GM19438 (cell line): ENCODE data around the gene BTBD2.
"Not testable (repeated sequence)": the region's sequence is repeated elsewhere in the genome, so short reads cannot be mapped to it uniquely, and the experiment has no call there.

Experiments
- ATAC-seq: cut with Tn5 transposase; IDR thresholded peaks from one replicate; pipeline ENCODE4 v1.9.1; 2021; ENCODE audit warnings: low read depth; ENCODE audit not compliant: unreplicated experiment

Gene BTBD2

DNA sequence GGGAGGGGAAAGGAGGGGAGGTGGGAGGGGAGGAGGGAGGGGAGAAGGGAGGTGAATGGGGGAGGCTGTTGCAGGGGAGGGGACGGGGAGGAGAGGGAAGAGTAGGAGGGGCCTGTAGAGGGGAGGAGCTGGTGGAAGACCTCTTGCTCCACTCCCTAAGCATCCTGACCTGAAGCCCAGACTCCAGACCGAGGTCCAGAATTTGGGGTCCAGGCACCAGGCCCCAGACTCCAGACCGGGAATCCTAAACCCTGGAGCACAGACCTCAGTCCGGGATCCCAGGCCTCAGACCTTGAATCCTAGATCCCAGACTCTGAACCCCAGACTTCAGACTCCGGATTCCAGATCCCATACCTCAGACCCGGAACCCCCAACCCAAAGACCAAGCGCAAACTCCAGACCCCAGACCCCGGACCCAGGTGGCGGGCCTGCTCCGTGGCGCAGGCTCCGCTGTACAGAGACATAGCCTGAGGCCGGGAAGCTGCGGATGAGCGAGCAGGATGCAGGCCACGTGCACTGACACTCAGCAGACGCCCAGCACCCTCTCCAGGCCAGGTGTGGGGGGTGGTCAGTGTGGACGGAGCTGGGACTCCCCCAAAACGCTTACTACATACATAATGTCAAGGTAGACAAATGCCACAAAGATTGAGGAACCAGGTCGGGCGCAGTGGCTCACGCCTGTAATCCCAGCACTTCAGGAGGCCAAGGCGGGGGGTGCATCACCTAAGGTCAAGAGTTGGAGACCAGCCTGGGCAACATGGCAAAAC is 710 bp upstream of the BTBD2 start:
- ATAC-seq: no peak

DNA sequence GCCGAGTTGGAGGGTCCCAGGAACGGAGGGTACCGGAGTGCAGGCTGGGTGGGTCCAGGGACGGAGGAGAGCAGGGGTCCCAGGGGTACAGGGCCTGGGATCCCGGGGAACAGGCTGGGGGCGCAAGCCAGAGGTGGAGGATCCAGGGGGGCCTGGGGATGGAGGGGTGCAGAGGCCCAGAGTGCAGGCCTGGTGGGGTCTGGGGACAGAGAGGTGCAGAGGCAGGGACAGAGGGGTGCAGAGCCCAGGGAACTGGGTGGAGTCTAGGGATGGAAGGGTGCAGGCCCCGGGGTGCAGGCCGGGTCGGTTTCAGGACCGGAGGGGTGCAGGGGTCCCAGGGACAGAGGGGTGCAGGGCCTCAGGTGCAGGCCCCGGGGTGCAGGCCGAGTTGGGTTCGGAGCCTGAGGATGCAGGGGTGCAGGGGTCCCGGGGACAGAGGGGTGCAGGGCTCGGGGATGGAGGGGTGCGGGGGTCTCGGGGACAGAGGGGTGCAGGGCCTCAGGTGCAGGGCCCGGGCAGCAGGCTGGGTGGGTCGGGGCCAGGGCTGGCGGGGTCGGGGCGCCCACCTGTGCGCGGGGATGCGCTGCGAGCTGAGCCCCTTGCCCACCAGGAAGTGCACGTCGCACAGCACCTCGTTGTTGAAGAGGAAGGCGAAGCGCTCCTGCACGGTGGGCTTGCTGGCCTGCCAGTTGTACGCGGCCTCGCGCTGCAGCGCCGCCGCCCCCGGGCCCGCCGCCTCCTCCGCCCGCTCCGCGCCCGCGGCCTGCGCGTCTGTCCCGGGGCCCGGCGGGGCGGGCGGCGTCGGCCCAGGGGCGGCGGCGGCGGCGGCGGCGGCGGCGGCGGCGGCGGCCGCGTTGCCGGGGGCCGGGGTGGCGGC is 545 bp downstream of the BTBD2 start:
- no peak for ATAC-seq

- no peak for ATAC-seq
These were observed 1.4 kb downstream of the BTBD2 start for GRCh38 chr19:2014131-2014571.

DNA sequence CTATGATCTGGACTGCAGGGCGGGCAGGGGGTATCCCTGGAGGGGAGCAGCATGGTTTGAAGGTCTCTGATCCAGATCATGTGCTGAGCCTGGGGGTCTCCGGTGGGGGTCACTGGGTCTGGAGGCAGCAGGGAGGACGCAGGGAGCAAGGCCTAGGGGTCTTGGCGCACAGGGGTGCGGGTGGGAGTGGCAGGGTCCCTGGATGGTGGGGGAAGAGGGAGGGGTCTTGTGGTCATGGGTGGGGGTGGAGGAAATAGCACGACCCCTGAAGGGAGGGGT is 1.9 kb downstream of the BTBD2 start:
- ATAC-seq: no peak

GRCh38 chr19:2012941-2013682 is 2.4 kb downstream of the BTBD2 start:
- no peak for ATAC-seq

GRCh38 chr19:2011169-2011568 is 4.3 kb downstream of the BTBD2 start:
- ATAC-seq: no peak

DNA sequence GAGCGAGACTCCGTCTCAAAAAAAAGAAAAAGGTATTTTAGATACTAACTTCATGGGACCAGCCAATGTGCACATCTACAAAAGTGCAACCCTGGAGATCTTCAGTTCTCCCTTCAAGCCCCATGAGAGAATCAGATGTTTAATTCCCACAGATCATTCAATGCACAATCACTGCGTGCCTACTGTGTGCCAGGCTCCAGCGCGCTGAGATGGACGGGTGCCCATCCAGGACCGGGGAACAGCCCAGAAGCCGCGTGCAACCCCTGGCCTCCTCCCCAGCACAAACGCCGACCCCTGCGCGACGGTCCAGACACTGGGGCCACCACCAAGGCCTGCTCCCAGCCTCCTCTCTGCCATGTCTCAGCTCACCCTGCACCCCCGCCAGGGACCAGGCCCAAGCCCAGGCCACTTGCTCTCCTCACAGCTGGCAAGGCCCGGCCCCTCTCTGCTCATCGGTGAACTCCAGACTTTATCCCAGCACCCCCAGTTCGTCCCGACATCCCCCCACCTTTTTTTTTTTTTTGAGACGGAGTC is 5.3 kb downstream of the BTBD2 start:
- no peak for ATAC-seq

- no peak for ATAC-seq
These were observed 11.6 kb downstream of the BTBD2 start for GRCh38 chr19:2003874-2004273.

DNA sequence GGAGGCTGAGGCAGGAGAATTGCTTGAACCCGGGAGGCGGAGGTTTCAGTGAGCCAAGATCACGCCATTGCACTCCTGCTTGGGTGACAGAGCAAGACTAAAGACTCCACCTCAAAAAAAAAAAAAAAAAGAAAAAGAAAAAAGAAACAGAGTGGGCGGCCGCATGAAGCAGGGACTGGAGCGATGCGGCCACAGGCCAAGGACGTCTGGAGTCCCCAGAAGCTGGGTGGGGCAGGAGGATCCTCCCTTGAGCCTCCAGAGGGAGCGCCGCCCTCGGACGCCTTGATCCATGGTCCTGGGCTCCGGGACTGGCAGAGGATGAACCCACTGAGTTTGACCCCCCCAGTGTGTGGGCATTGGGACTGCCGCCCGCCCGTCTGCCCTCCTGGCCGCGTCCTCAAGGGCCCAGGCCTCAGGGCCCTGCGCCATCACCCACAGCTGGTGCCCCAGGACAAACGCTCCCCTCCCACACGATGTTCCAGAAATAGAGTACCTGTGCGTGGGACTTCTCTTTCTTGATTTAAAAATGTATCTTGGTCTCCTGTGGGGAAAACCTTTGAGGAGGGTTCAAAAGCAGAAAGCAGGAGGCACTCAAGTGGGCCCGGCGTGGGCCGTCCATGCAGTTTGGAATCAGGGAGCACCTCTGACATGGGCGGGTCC is 15.5 kb downstream of the BTBD2 start:
- no peak for ATAC-seq

GRCh38 chr19:1998712-1999708 is 16.5 kb downstream of the BTBD2 start:
- ATAC-seq: no peak

DNA sequence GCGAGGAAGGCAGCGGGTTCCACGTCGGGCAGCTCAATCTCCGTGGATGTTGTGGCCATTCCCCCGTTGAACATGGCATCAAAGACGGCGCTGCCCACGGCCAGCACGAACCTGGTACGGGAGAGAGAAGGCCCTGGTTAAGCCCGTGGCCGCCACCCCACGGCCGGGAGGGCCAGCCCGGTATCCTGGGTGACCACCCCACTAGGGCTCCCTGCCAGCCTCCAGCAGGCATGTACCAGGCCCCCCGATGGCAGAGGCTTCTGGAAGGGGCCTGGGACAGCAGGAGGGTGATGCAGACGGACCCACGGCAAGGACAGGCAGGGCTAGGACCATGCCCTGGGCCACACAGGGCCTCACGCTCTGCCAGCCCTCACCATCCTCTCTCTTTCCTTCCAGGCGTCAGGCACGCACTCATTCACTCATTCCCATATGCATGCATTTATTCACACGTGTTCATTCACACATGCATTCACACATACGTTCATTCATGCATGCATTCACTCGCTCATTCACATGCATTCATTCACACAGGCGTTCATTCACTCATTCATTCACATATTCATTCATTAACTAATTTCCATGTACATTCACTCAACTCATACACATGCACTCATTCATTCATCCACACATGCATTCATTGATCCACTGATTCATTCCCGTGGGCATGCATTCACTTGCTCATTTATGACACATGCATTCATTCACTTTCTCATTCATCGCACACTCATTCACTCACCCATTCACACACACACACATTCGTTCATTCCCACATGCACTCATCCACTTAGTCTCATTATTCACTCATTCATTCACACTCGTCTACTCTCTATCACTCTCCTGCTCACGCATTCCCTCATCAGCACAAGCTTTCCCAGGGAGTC is 17.9 kb downstream of the BTBD2 start:
- ATAC-seq: no peak

- no peak for ATAC-seq
These were observed 22.7 kb downstream of the BTBD2 start for GRCh38 chr19:1992759-1993260.

GRCh38 chr19:1991018-1991913 is 24.2 kb downstream of the BTBD2 start:
- no peak for ATAC-seq

DNA sequence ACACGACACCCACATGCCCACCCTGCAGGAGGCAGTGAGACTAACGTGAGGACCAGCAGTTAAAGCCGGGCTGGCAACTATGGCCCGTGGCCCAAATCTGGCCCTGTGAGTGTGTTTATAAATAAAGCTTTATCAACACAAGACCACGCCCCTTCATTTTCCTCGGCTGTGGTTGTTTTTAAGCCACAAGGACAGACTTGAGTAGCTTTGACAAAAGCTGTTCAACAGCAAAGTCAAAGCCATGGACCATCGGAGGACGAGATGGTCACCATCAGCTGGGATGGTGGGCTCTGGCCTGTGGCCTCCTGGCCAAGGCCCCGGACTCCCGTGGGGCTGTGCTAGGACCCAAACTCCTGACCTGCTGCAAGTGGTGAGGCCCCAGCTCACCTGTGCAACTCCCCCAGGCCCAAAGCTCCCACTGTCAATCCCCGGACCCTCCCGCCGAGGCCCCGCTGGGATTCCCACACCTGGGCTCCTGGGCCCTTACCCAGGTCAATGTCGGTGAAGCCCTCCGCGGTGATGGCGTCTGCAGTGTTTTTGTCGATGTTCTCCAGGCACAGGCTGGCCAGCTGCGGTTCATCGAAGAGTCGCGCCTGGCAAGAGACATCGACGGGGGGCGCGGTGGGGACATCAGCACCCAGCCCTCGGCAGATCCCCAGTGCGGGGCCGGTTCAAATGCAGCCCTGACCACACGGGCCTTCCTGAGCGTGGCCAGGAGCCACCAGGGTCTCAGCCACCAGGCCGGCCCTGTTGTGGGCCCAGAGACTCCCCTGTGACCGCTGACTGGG is 25.1 kb downstream of the BTBD2 start:
- ATAC-seq: no peak

- ATAC-seq: no peak
These were observed 25.8 kb downstream of the BTBD2 start for GRCh38 chr19:1989513-1990229.

- ATAC-seq: not testable (repeated sequence)
These were observed 27.1 kb downstream of the BTBD2 start for GRCh38 chr19:1988464-1988863.
